Measurements from ENCODE around the gene RNF141. TPM values are rescaled to one million over a fixed set of nuclear protein-coding genes. Genes with fewer than 3 reads are reported as not detected.

RNF141 gene
- total RNA-seq, 2 experiments from 2014 or later, result 8.2 to 20.1 TPM

- TF ChIP-seq, protein P1, sequence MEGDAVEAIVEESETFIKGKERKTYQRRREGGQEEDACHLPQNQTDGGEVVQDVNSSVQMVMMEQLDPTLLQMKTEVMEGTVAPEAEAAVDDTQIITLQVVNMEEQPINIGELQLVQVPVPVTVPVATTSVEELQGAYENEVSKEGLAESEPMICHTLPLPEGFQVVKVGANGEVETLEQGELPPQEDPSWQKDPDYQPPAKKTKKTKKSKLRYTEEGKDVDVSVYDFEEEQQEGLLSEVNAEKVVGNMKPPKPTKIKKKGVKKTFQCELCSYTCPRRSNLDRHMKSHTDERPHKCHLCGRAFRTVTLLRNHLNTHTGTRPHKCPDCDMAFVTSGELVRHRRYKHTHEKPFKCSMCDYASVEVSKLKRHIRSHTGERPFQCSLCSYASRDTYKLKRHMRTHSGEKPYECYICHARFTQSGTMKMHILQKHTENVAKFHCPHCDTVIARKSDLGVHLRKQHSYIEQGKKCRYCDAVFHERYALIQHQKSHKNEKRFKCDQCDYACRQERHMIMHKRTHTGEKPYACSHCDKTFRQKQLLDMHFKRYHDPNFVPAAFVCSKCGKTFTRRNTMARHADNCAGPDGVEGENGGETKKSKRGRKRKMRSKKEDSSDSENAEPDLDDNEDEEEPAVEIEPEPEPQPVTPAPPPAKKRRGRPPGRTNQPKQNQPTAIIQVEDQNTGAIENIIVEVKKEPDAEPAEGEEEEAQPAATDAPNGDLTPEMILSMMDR (conservative IDR thresholded peaks at IDR 0.05; ENCODE audit: low read length), result no peak
- TF ChIP-seq EZH2phosphoT487 (IDR thresholded peaks at IDR 0.05; ENCODE audit: borderline replicate concordance, low read depth, low read length), result no peak
- intact Hi-C loops (cut with micrococcal nuclease; ENCODE audit: unreplicated experiment), result no loop called here
- Histone ChIP-seq H4K20me1 (ENCODE audit: insufficient read depth, low read length) (no peaks in the 10 kb centered on the region), H3K27ac (ENCODE audit: low read depth, low read length, poor library complexity, severe bottlenecking) (no peak overlapping the region), H3K9me3 (ENCODE audit: low read length) (no peaks in the 10 kb centered on the region), H3K36me3 (ENCODE audit: insufficient read depth, low read length) (no peaks in the 10 kb centered on the region), H3K9me2 (ENCODE audit: insufficient read depth, low read length) (no peaks in the 10 kb centered on the region), H3K4me1 (ENCODE audit: insufficient read depth, low read length, poor library complexity, severe bottlenecking) (no peaks in the 10 kb centered on the region), H3K79me2 (ENCODE audit: insufficient read depth, low read depth, low read length) (no peaks in the 10 kb centered on the region), H3K4me3 (ENCODE audit: low read depth, low read length, poor library complexity, severe bottlenecking) (no peak overlapping the region), H3K4me2 (ENCODE audit: low read length) (no peak overlapping the region), H2AFZ (ENCODE audit: low read length) (no peak overlapping the region)
- no TSS peak for BruUV-seq (replicated peaks)
- DNase-seq (ENCODE audit: low spot score), result no peak
- POLR2A ChIA-PET, result interaction anchor here (1.1 kb wide), 1 partner anchor 24 kb away, joined by 6 read pairs; no protein-coding TSS in a partner anchor
- CTCF ChIA-PET (ENCODE audit: unreplicated experiment), result no interaction called here
Measured at GRCh38 chr11:10561947-10562346, 21.0 kb upstream of the RNF141 start.

DNA sequence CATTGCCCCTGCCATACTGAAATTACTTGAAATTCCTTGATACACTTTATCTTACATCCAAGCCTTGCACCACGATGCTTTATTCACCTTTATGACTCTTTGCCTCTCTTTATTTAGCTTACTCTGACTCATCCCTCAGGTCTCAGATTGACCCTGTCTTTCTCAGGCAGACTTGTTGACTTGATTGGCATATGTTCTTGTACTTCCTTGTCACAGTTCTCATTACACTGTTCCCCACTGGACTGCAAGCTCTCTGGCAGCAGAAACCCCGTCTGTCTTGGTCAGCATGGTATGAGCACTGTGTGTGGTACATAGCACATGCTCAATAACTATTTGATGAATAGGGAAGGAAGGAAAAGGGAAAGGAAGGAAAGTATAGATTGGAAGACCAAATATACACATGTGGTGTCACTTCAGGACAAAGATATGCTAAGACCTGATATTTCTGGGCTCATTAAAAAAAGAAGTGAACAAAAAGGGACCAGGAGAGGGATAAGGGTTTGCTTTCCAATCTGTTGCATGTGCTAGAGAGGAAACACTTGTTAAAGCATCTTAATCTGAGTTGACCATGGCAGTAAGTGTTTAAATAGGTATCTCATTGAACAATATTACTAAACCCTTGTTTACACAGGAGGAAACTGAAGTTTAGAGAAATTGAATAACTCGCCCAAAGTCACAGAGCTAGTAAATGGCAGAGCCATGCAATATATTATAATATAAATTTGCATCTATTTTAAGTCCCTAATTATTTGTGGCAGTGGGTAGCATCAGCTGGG is 20.2 kb upstream of the RNF141 start:
- intact Hi-C loops (cut with micrococcal nuclease; ENCODE audit: unreplicated experiment), result no loop called here
- Histone ChIP-seq H2AFZ (ENCODE audit: low read length) (no peak overlapping the region), H3K79me2 (ENCODE audit: insufficient read depth, low read depth, low read length) (no peaks in the 10 kb centered on the region), H3K36me3 (ENCODE audit: insufficient read depth, low read length) (no peaks in the 10 kb centered on the region), H4K20me1 (ENCODE audit: insufficient read depth, low read length) (no peaks in the 10 kb centered on the region), H3K27ac (ENCODE audit: low read depth, low read length, poor library complexity, severe bottlenecking) (no peak overlapping the region), H3K4me2 (ENCODE audit: low read length) (no peak overlapping the region), H3K4me3 (ENCODE audit: low read depth, low read length, poor library complexity, severe bottlenecking) (no peak overlapping the region), H3K9me3 (ENCODE audit: low read length) (no peaks in the 10 kb centered on the region), H3K9me2 (ENCODE audit: insufficient read depth, low read length) (no peaks in the 10 kb centered on the region), H3K4me1 (ENCODE audit: insufficient read depth, low read length, poor library complexity, severe bottlenecking) (no peaks in the 10 kb centered on the region)
- BruUV-seq (replicated peaks), result no TSS peak
- TF ChIP-seq, protein P1 (conservative IDR thresholded peaks at IDR 0.05; ENCODE audit: low read length), result no peak
- ChIA-PET CTCF (ENCODE audit: unreplicated experiment) (no interaction called here), POLR2A (interaction anchor here (0.7 to 1.1 kb wide), 2 partner anchors 24 to 100 kb away, joined by 3 to 6 read pairs; no protein-coding TSS in a partner anchor)
- no peak for DNase-seq (ENCODE audit: low spot score)

GRCh38 chr11:10558288-10558687 is 17.3 kb upstream of the RNF141 start:
- no peaks in the 10 kb centered on the region for H3K9me2 ChIP-seq (ENCODE audit: insufficient read depth, low read length)
- H2AFZ ChIP-seq (ENCODE audit: low read length), result no peak overlapping the region
- TF ChIP-seq, protein P1 (conservative IDR thresholded peaks at IDR 0.05; ENCODE audit: low read length), result no peak
- no peak for TF ChIP-seq EZH2phosphoT487 (IDR thresholded peaks at IDR 0.05; ENCODE audit: borderline replicate concordance, low read depth, low read length)
- intact Hi-C loops (cut with micrococcal nuclease; ENCODE audit: unreplicated experiment), result no loop called here
- ChIA-PET POLR2A (interaction anchor here (0.8 to 1.4 kb wide), 2 partner anchors 18 to 59 kb away, joined by 3 read pairs; partner anchors contain the start of gene RNF141), CTCF (ENCODE audit: unreplicated experiment) (no interaction called here)
- no peak for DNase-seq (ENCODE audit: low spot score)
- no peak overlapping the region for H3K27ac ChIP-seq (ENCODE audit: low read depth, low read length, poor library complexity, severe bottlenecking)
- H3K4me3 ChIP-seq (ENCODE audit: low read depth, low read length, poor library complexity, severe bottlenecking), result no peak overlapping the region
- H3K79me2 ChIP-seq (ENCODE audit: insufficient read depth, low read depth, low read length), result no peaks in the 10 kb centered on the region
- no peaks in the 10 kb centered on the region for H3K9me3 ChIP-seq (ENCODE audit: low read length)
- H3K36me3 ChIP-seq (ENCODE audit: insufficient read depth, low read length), result no peaks in the 10 kb centered on the region
- no peak overlapping the region for H3K4me2 ChIP-seq (ENCODE audit: low read length)
- no peaks in the 10 kb centered on the region for H4K20me1 ChIP-seq (ENCODE audit: insufficient read depth, low read length)
- BruUV-seq (replicated peaks), result no TSS peak
- H3K4me1 ChIP-seq (ENCODE audit: insufficient read depth, low read length, poor library complexity, severe bottlenecking), result no peaks in the 10 kb centered on the region
